GM18508 (cell line): Measurements from ENCODE around the gene COL3A1.
A peak's percentile ranks its signal among the peaks of the same experiment; 100 is the strongest.

Experiments used
- ATAC-seq: cut with Tn5 transposase; IDR thresholded peaks from one replicate; pipeline ENCODE4 v1.9.1; 2021; ENCODE audit warnings: moderate number of reproducible peaks; ENCODE audit not compliant: insufficient read depth, unreplicated experiment

The COL3A1 gene

GRCh38 chr2:188973641-188974040 is 532 bp upstream of the COL3A1 start:
- no peak for ATAC-seq

- no peak for ATAC-seq
Measured at GRCh38 chr2:188975497-188976102, 1.4 kb downstream of the COL3A1 start.

- ATAC-seq: no peak
Measured at GRCh38 chr2:188976545-188977268, 2.5 kb downstream of the COL3A1 start.

GRCh38 chr2:188977317-188977716 is 3.1 kb downstream of the COL3A1 start:
- no peak for ATAC-seq

- peak; percentile 86 for ATAC-seq
Measured at GRCh38 chr2:188978291-188979081, 4.3 kb downstream of the COL3A1 start.

- ATAC-seq: no peak
Measured at GRCh38 chr2:188979187-188980114, 5.3 kb downstream of the COL3A1 start.

GRCh38 chr2:188983427-188984064 is 9.4 kb downstream of the COL3A1 start:
- no peak for ATAC-seq

GRCh38 chr2:188984065-188984491 is 9.9 kb downstream of the COL3A1 start:
- ATAC-seq: no peak

GRCh38 chr2:188984680-188985079 is 10.5 kb downstream of the COL3A1 start:
- ATAC-seq: no peak

GRCh38 chr2:188986839-188987238 is 12.7 kb downstream of the COL3A1 start:
- no peak for ATAC-seq

- no peak for ATAC-seq
Measured at GRCh38 chr2:188993247-188993646, 19.1 kb downstream of the COL3A1 start.

- no peak for ATAC-seq
Measured at GRCh38 chr2:188997263-188997662, 23.1 kb downstream of the COL3A1 start.

- no peak for ATAC-seq
Measured at GRCh38 chr2:189000221-189000620, 26.0 kb downstream of the COL3A1 start.

GRCh38 chr2:189002079-189002478 is 27.9 kb downstream of the COL3A1 start:
- ATAC-seq: no peak

GRCh38 chr2:189008555-189009262 is 34.5 kb downstream of the COL3A1 start:
- no peak for ATAC-seq

GRCh38 chr2:189010536-189010935 is 36.4 kb downstream of the COL3A1 start:
- ATAC-seq: no peak

GRCh38 chr2:189012351-189012750 is 38.2 kb downstream of the COL3A1 start:
- no peak for ATAC-seq

- no peak for ATAC-seq
Measured at GRCh38 chr2:189013031-189013430, 38.9 kb downstream of the COL3A1 start.
